Heart left ventricle (tissue), 16 donors: ENCODE measurements around the gene CABYR. TPM values are rescaled to one million over a fixed set of nuclear protein-coding genes. Genes with fewer than 3 reads are reported as not detected.

Experiments
- ATAC-seq, 4 donors: fragments of 200-7000 bp; cut with Tn5 transposase; one replicate each; pipeline ENCODE4 v1.9.1; 2020 to 2022; ENCODE audit warnings: moderate library complexity in 4 of 4, mild to moderate bottlenecking in 3 of 4, moderate number of reproducible peaks in 1 of 4
- DNase-seq, 5 donors: peaks; one replicate each; pipeline ENCODE4 v3.0.0-alpha.2; 2020
- H3K27ac ChIP-seq, 12 donors: fragments of 200-600 bp; sonication (generic) in 4 of 12; one replicate each; pipeline versions ENCODE4 v1.5.0 to v1.8.0; 2016 to 2022; ENCODE audit warnings: mild to moderate bottlenecking in 2 of 12
- H3K27me3 ChIP-seq, 9 donors: fragments of 200-600 bp; sonication (generic) in 2 of 9; one replicate each; pipeline versions ENCODE4 v1.5.1 to v1.8.0; 2016 to 2022; ENCODE audit warnings: mild to moderate bottlenecking in 3 of 9
- H3K36me3 ChIP-seq, 9 donors: fragments of 200-600 bp; sonication (generic) in 2 of 9; one replicate each; pipeline versions ENCODE4 v1.5.0 to v1.8.0; 2018 to 2022; ENCODE audit warnings: mild to moderate bottlenecking in 2 of 9
- H3K4me1 ChIP-seq, 12 donors: fragments of 200-600 bp; sonication (generic) in 4 of 12; one replicate each; pipeline versions ENCODE4 v1.5.0 to v1.8.0; 2016 to 2022; ENCODE audit warnings: mild to moderate bottlenecking in 3 of 12
- H3K4me3 ChIP-seq, 12 donors: fragments of 200-600 bp; sonication (generic) in 4 of 12; one replicate each; pipeline versions ENCODE4 v1.5.0 to v1.8.0; 2017 to 2022; ENCODE audit warnings: mild to moderate bottlenecking in 9 of 12, moderate library complexity in 4 of 12
- H3K9me3 ChIP-seq, 12 donors: fragments of 200-600 bp; sonication (generic) in 4 of 12; one replicate each; pipeline versions ENCODE4 v1.5.0 to v1.8.0; 2016 to 2022; ENCODE audit warnings: mild to moderate bottlenecking in 1 of 12
- CTCF ChIP-seq, 12 donors: fragments of 200-600 bp; sonication (generic) in 4 of 12; IDR thresholded peaks; one replicate each; pipeline versions ENCODE4 v1.5.0 to v1.8.0; 2018 to 2022; ENCODE audit warnings: antibody characterized with exemption in 12 of 12, mild to moderate bottlenecking in 5 of 12
- POLR2A ChIP-seq, 2 donors: fragments of 450-650 bp; IDR thresholded peaks; one replicate each; pipeline ENCODE4 v1.6.1; 2017; ENCODE audit warnings: antibody characterized with exemption in 2 of 2, mild to moderate bottlenecking in 2 of 2, moderate library complexity in 2 of 2
- WGBS, 4 donors: extraction: QIAGEN DNeasy Blood & Tissue Kit in 2 of 4; methylation state at CpG; one replicate each; pipeline versions ENCODE4 v1.1.5 to v1.1.7; 2013 to 2018; 5-methylcytosine and 5-hydroxymethylcytosine counted together
- intact Hi-C, 10 donors: fragments of 100-400 bp; cut with DNase I; formaldehyde crosslinking; loops; one replicate each; pipeline versions ENCODE4 v1.11.1 to v1.14.2; 2022
- polyA plus RNA-seq, 2 donors: library from polyadenylated mRNA; stranded (reverse); fragments of 200-250 nt; gene quantifications; one replicate each; pipeline ENCODE4 v1.2.3, GENCODE V29; 2013
- total RNA-seq, 9 donors: library from RNA; depleted of rRNA in 2 of 9; stranded (reverse); fragments of >200 nt in 2 of 9; fragmentation: NEBNext Ultra II Directional in 3 of 9; extraction: Animal tissue kit (Norgen Biotek cat#: 25700) in 3 of 9; gene quantifications; one replicate each; pipeline versions ENCODE4 v1.1.0 to v1.2.4, GENCODE V29; 2016 to 2023
- donor health status: ischemic (EF 13 %, LVEDD 7.1; RV severe dilation, severe dysfunction).
- donor health status: healthy with polysubstance abuse.
- donor health status: DM: no; HTN: yes; CAD: no.
- donor health status: DM: no; HTN: no; CAD: no.
- donor health status: ischemic (EF 25% LVEDD 6.9; RV normal size, moderate dysfunction).
- donor health status: ischemic (EF 25% LVEDD 5.7; RV mildly dilated, moderate dysfunction).
- donor health status: healthy.
- donor health status: DM: yes; HTN: yes; CAD: no.
- donor health status: ischemic (EF 35%, LVEDD 5.7; RV mildly dilated, moderate dysfunction).
- donor health status: nonischemic (EF 11% LVEDD 7.7; RV severe dilation, severe dysfunction).
- donor health status: DM: yes; HTN: yes; CAD: no.
- donor health status: PGD.
- donor health status: ischemic (EF 29% LVEDD 5.4; RV normal size, mild dysfunction).
- donor health status: nonischemic (EF 23%, LVEDD 6.1; RV moderate dilation, normal function).

CABYR gene
- total and polyA plus RNA-seq, 11 donors, result 0.10 to 1.0 (median 0.61) TPM; not detected in 4

GRCh38 chr18:24187049-24187448 lies 48.2 kb downstream of the CABYR start:
- H3K27ac ChIP-seq, result no peak overlapping the region
- DNase-seq, result no peak
- H3K4me3 ChIP-seq, result no peak overlapping the region
- no peaks in the 10 kb centered on the region for H3K27me3 ChIP-seq
- peaks cover 0 to 37% (median 21%) of the 10 kb centered on the region in 12 donors for H3K4me1 ChIP-seq
- H3K36me3 ChIP-seq, result peaks cover 0 to 9% (median 0%) of the 10 kb centered on the region in 9 donors
- H3K9me3 ChIP-seq, result no peaks in the 10 kb centered on the region
- 85 to 91% (median 91%) methylated on average over 5 of the region's 5 CpGs for WGBS, 4 donors
- intact Hi-C loops, result loop anchor here in 2 of 10 donors (5.0 to 10.0 kb wide), 2 partner anchors 90 to 238 kb away; partner anchors contain the start of gene IMPACT (in 1 of the 2)
- no peak for ATAC-seq
- TF ChIP-seq CTCF (IDR thresholded peaks at IDR 0.05), result no peak
- no peak for TF ChIP-seq POLR2A (IDR thresholded peaks at IDR 0.05)

- Histone ChIP-seq H3K27me3 (no peaks in the 10 kb centered on the region), H3K27ac (no peak overlapping the region), H3K4me1 (peaks cover 0 to 37% (median 21%) of the 10 kb centered on the region in 12 donors), H3K9me3 (no peaks in the 10 kb centered on the region), H3K36me3 (peaks cover 0 to 9% (median 0%) of the 10 kb centered on the region in 9 donors), H3K4me3 (no peak overlapping the region)
- ATAC-seq (peak in 2 of 4 donors; percentile 27 to 47), DNase-seq (no peak)
- intact Hi-C loops, result loop anchor here in 2 of 10 donors (5.0 to 10.0 kb wide), 2 partner anchors 90 to 237 kb away; partner anchors contain the start of gene IMPACT (in 1 of the 2)
- 58 to 100% (median 84%) methylated on average over 1 of the region's 1 CpG for WGBS, 4 donors
- TF ChIP-seq POLR2A (IDR thresholded peaks at IDR 0.05), result no peak
- TF ChIP-seq CTCF (IDR thresholded peaks at IDR 0.05), result no peak
Measured at GRCh38 chr18:24187689-24188088, 48.8 kb downstream of the CABYR start.

- peak in 1 of 4 donors; percentile 20 for ATAC-seq
- Histone ChIP-seq H3K27me3 (no peaks in the 10 kb centered on the region), H3K27ac (no peak overlapping the region), H3K36me3 (peaks cover 0 to 9% (median 0%) of the 10 kb centered on the region in 9 donors), H3K4me1 (peaks cover 0 to 37% (median 21%) of the 10 kb centered on the region in 12 donors), H3K4me3 (no peak overlapping the region), H3K9me3 (no peaks in the 10 kb centered on the region)
- TF ChIP-seq CTCF (IDR thresholded peaks at IDR 0.05) (no peak), POLR2A (IDR thresholded peaks at IDR 0.05) (no peak)
- 63 to 79% (median 68%) methylated on average over 5 of the region's 5 CpGs for WGBS, 4 donors
- intact Hi-C loops, result loop anchor here in 2 of 10 donors (5.0 to 10.0 kb wide), 2 partner anchors 89 to 237 kb away; partner anchors contain the start of gene IMPACT (in 1 of the 2)
- no peak for DNase-seq
Measured at GRCh38 chr18:24188120-24188519, 49.3 kb downstream of the CABYR start.

GRCh38 chr18:24189007-24189528 lies 50.2 kb downstream of the CABYR start:
- ATAC-seq (peak in 3 of 4 donors; percentile 37 to 57 (median 42)), DNase-seq (no peak)
- Histone ChIP-seq H3K4me3 (no peak overlapping the region), H3K36me3 (peaks cover 0 to 10% (median 2%) of the 10 kb centered on the region in 9 donors), H3K4me1 (peaks cover 0 to 37% (median 21%) of the 10 kb centered on the region in 12 donors), H3K9me3 (no peaks in the 10 kb centered on the region), H3K27ac (no peak overlapping the region), H3K27me3 (no peaks in the 10 kb centered on the region)
- TF ChIP-seq POLR2A (IDR thresholded peaks at IDR 0.05), result no peak
- no peak for TF ChIP-seq CTCF (IDR thresholded peaks at IDR 0.05)
- 50 to 65% (median 53%) methylated on average over 6 of the region's 6 CpGs for WGBS, 4 donors
- intact Hi-C loops, result loop anchor here in 2 of 10 donors (5.0 to 10.0 kb wide), 2 partner anchors 88 to 236 kb away; partner anchors contain the start of gene IMPACT (in 1 of the 2)
